HEK293 (cell line): ENCODE measurements around the gene FUT1.

Experiments
- EGR2 ChIP-seq: fragments of 450-650 bp; formaldehyde crosslinking; IDR thresholded peaks from 2 replicates; pipeline ENCODE4 v1.5.1; 2016; ENCODE audit warnings: low read depth, missing biosample characterization, missing genetic modification characterization
- GLI4 ChIP-seq: fragments of 450-650 bp; formaldehyde crosslinking; IDR thresholded peaks from 2 replicates; pipeline ENCODE4 v1.5.1; 2016; ENCODE audit warnings: missing biosample characterization, missing genetic modification characterization
- GLIS2 ChIP-seq: fragments of 450-650 bp; formaldehyde crosslinking; IDR thresholded peaks from 2 replicates; pipeline ENCODE4 v1.5.1; 2016; ENCODE audit warnings: missing biosample characterization, missing genetic modification characterization
- HOXC10 ChIP-seq: sonication (generic); formaldehyde crosslinking; IDR thresholded peaks from 2 replicates; pipeline ENCODE4 v1.8.1; 2023; ENCODE audit warnings: mild to moderate bottlenecking, missing genetic modification reagents
- KLF17 ChIP-seq: fragments of 450-650 bp; formaldehyde crosslinking; IDR thresholded peaks from 2 replicates; pipeline ENCODE4 v1.5.1; 2016; ENCODE audit warnings: missing biosample characterization, missing genetic modification characterization
- KLF7 ChIP-seq: fragments of 450-650 bp; formaldehyde crosslinking; IDR thresholded peaks from 2 replicates; pipeline ENCODE4 v1.5.1; 2016; ENCODE audit warnings: missing biosample characterization, missing genetic modification characterization, borderline replicate concordance
- KLF8 ChIP-seq: fragments of 450-650 bp; formaldehyde crosslinking; IDR thresholded peaks from 2 replicates; pipeline ENCODE4 v1.5.1; 2016; ENCODE audit warnings: missing biosample characterization, missing genetic modification characterization
- KLF9 ChIP-seq: fragments of 450-650 bp; formaldehyde crosslinking; IDR thresholded peaks from 2 replicates; pipeline ENCODE4 v1.5.1; 2016; ENCODE audit warnings: missing biosample characterization, missing genetic modification characterization, low read depth
- MEIS1 ChIP-seq: sonication (generic); formaldehyde crosslinking; IDR thresholded peaks from 2 replicates; pipeline ENCODE4 v1.8.1; 2022; ENCODE audit warnings: missing genetic modification reagents, mild to moderate bottlenecking, borderline replicate concordance
- MYNN ChIP-seq: fragments of 450-650 bp; formaldehyde crosslinking; IDR thresholded peaks from 2 replicates; pipeline ENCODE4 v1.5.1; 2016; ENCODE audit warnings: missing biosample characterization, missing genetic modification characterization, borderline replicate concordance
- RBAK ChIP-seq: fragments of 450-650 bp; formaldehyde crosslinking; IDR thresholded peaks from 2 replicates; pipeline ENCODE4 v1.5.1; 2016; ENCODE audit warnings: missing biosample characterization, missing genetic modification characterization
- SCRT1 ChIP-seq: fragments of 450-650 bp; formaldehyde crosslinking; IDR thresholded peaks from 2 replicates; pipeline ENCODE4 v1.5.1; 2016; ENCODE audit warnings: missing biosample characterization, missing genetic modification characterization, borderline replicate concordance
- SP2 ChIP-seq: fragments of 450-650 bp; formaldehyde crosslinking; IDR thresholded peaks from 2 replicates; pipeline ENCODE4 v1.5.1; 2016; ENCODE audit warnings: missing biosample characterization, missing genetic modification characterization
- SP3 ChIP-seq: fragments of 450-650 bp; formaldehyde crosslinking; IDR thresholded peaks from 2 replicates; pipeline ENCODE4 v1.5.1; 2016; ENCODE audit warnings: missing biosample characterization, missing genetic modification characterization
- TCF7L2 ChIP-seq: IDR thresholded peaks from 2 replicates; pipeline ENCODE4 v1.6.1; 2011; ENCODE audit warnings: low read depth, mild to moderate bottlenecking, inconsistent platforms, low read length, moderate library complexity, borderline replicate concordance
- ZBTB1 ChIP-seq: fragments of 450-650 bp; formaldehyde crosslinking; IDR thresholded peaks from 2 replicates; pipeline ENCODE4 v1.5.1; 2016; ENCODE audit warnings: missing biosample characterization, missing genetic modification characterization
- ZBTB20 ChIP-seq: fragments of 450-650 bp; formaldehyde crosslinking; IDR thresholded peaks from 2 replicates; pipeline ENCODE4 v1.5.1; 2016; ENCODE audit warnings: missing biosample characterization, missing genetic modification characterization
- ZFHX2 ChIP-seq: fragments of 450-650 bp; formaldehyde crosslinking; conservative IDR thresholded peaks from 2 replicates; pipeline ENCODE4 v1.5.1; 2016; ENCODE audit warnings: missing biosample characterization, missing genetic modification characterization
- ZFP3 ChIP-seq: fragments of 450-650 bp; formaldehyde crosslinking; IDR thresholded peaks from 2 replicates; pipeline ENCODE4 v1.5.1; 2016; ENCODE audit warnings: low read depth, missing biosample characterization, missing genetic modification characterization
- ZNF10 ChIP-seq: fragments of 450-650 bp; formaldehyde crosslinking; IDR thresholded peaks from 2 replicates; pipeline ENCODE4 v1.5.1; 2017; ENCODE audit warnings: missing biosample characterization, missing genetic modification characterization
- ZNF157 ChIP-seq: fragments of 450-650 bp; formaldehyde crosslinking; IDR thresholded peaks from 2 replicates; pipeline ENCODE4 v1.5.1; 2016; ENCODE audit warnings: missing biosample characterization, missing genetic modification characterization
- ZNF23 ChIP-seq: fragments of 450-650 bp; formaldehyde crosslinking; IDR thresholded peaks from 2 replicates; pipeline ENCODE4 v1.5.1; 2016; ENCODE audit warnings: missing biosample characterization, missing genetic modification characterization, borderline replicate concordance
- ZNF239 ChIP-seq: fragments of 450-650 bp; formaldehyde crosslinking; IDR thresholded peaks from 2 replicates; pipeline ENCODE4 v1.5.1; 2016; ENCODE audit warnings: missing biosample characterization, missing genetic modification characterization
- ZNF274 ChIP-seq, 2 experiments: fragments of 200-500 bp in 1 of 2; fragments of 450-650 bp in 1 of 2; sonication (Bioruptor generic) in 1 of 2; formaldehyde crosslinking in 1 of 2; IDR thresholded peaks; 2 replicates each; pipeline versions ENCODE4 v1.5.1 to v1.6.1; 2014 to 2016; ENCODE audit warnings: borderline replicate concordance in 1 of 2, inconsistent platforms in 1 of 2, low read length in 1 of 2, missing biosample characterization in 1 of 2, missing genetic modification characterization in 1 of 2
- ZNF335 ChIP-seq: fragments of 450-650 bp; formaldehyde crosslinking; conservative IDR thresholded peaks from 2 replicates; pipeline ENCODE4 v1.5.1; 2016; ENCODE audit warnings: missing biosample characterization, missing genetic modification characterization
- ZNF350 ChIP-seq: fragments of 450-650 bp; formaldehyde crosslinking; IDR thresholded peaks from 2 replicates; pipeline ENCODE4 v1.5.0; 2017; ENCODE audit warnings: missing biosample characterization, mild to moderate bottlenecking, missing genetic modification characterization
- ZNF366 ChIP-seq: fragments of 450-650 bp; formaldehyde crosslinking; conservative IDR thresholded peaks from 2 replicates; pipeline ENCODE4 v1.5.1; 2016; ENCODE audit warnings: missing biosample characterization, missing genetic modification characterization
- ZNF416 ChIP-seq: fragments of 450-650 bp; formaldehyde crosslinking; IDR thresholded peaks from 2 replicates; pipeline ENCODE4 v1.5.1; 2016; ENCODE audit warnings: missing biosample characterization, missing genetic modification characterization
- ZNF426 ChIP-seq: fragments of 450-650 bp; formaldehyde crosslinking; IDR thresholded peaks from 2 replicates; pipeline ENCODE4 v1.5.1; 2017; ENCODE audit warnings: missing biosample characterization, missing genetic modification characterization, mild to moderate bottlenecking, inconsistent platforms, moderate library complexity
- ZNF433 ChIP-seq: fragments of 450-650 bp; formaldehyde crosslinking; IDR thresholded peaks from 2 replicates; pipeline ENCODE4 v1.5.1; 2016; ENCODE audit warnings: missing biosample characterization, missing genetic modification characterization, low read depth
- ZNF473 ChIP-seq: fragments of 450-650 bp; formaldehyde crosslinking; IDR thresholded peaks from 2 replicates; pipeline ENCODE4 v1.5.1; 2017; ENCODE audit warnings: missing biosample characterization, missing genetic modification characterization
- ZNF510 ChIP-seq: fragments of 450-650 bp; formaldehyde crosslinking; IDR thresholded peaks from 2 replicates; pipeline ENCODE4 v1.5.1; 2018; ENCODE audit warnings: mild to moderate bottlenecking, missing genetic modification characterization, missing biosample characterization; ENCODE audit not compliant: insufficient replicate concordance
- ZNF529 ChIP-seq: fragments of 450-650 bp; formaldehyde crosslinking; IDR thresholded peaks from 2 replicates; pipeline ENCODE4 v1.5.1; 2017; ENCODE audit warnings: missing genetic modification characterization, missing biosample characterization; ENCODE audit not compliant: insufficient replicate concordance
- ZNF544 ChIP-seq: fragments of 450-650 bp; formaldehyde crosslinking; IDR thresholded peaks from 2 replicates; pipeline ENCODE4 v1.5.0; 2017; ENCODE audit warnings: missing biosample characterization, missing genetic modification characterization
- ZNF585B ChIP-seq: fragments of 450-650 bp; formaldehyde crosslinking; IDR thresholded peaks from 2 replicates; pipeline ENCODE4 v1.5.1; 2016; ENCODE audit warnings: missing biosample characterization, missing genetic modification characterization
- ZNF610 ChIP-seq: fragments of 450-650 bp; formaldehyde crosslinking; IDR thresholded peaks from 2 replicates; pipeline ENCODE4 v1.5.1; 2016; ENCODE audit warnings: missing biosample characterization, missing genetic modification characterization, borderline replicate concordance
- ZNF660 ChIP-seq: fragments of 450-650 bp; IDR thresholded peaks from 2 replicates; pipeline ENCODE4 v1.5.1; 2018; ENCODE audit warnings: missing biosample characterization, mild to moderate bottlenecking, missing genetic modification characterization
- ZNF747 ChIP-seq: fragments of 450-650 bp; formaldehyde crosslinking; IDR thresholded peaks from 2 replicates; pipeline ENCODE4 v1.5.1; 2016; ENCODE audit warnings: missing biosample characterization, missing genetic modification characterization
- ZNF830 ChIP-seq: fragments of 450-650 bp; IDR thresholded peaks from 2 replicates; pipeline ENCODE4 v1.5.0; 2018; ENCODE audit warnings: missing biosample characterization, missing genetic modification characterization, low read depth, mild to moderate bottlenecking, moderate library complexity
- TF ChIP-seq, protein P1 (sequence below): fragments of 450-650 bp; formaldehyde crosslinking; IDR thresholded peaks from 2 replicates; pipeline ENCODE4 v1.5.1; 2016; ENCODE audit warnings: missing biosample characterization, missing genetic modification characterization

FUT1 gene

GRCh38 chr19:48737360-48737998 is 15.0 kb downstream of the FUT1 start (continued):
- TF ChIP-seq ZNF23 (tag by site-specific recombination) (no peak), GLI4 (tag by site-specific recombination) (no peak), ZBTB1 (no peak), ZNF747 (tag by site-specific recombination) (no peak), ZNF510 (no peak), RBAK (tag by site-specific recombination) (no peak), ZNF433 (tag by site-specific recombination) (no peak), ZNF350 (tag by site-specific recombination) (no peak), GLIS2 (no peak), ZNF416 (no peak), ZNF10 (tag by site-specific recombination) (no peak), MYNN (no peak), KLF8 (tag by site-specific recombination) (peak; percentile 39), ZNF239 (no peak), ZNF830 (tag by site-specific recombination) (no peak), ZNF157 (no peak), ZNF529 (tag by site-specific recombination) (no peak), ZNF274 (IDR thresholded peaks at IDR 0.05; ENCODE audit: low read length) (no peak), ZNF274 (tag by site-specific recombination; IDR thresholded peaks at IDR 0.05; ENCODE audit: borderline replicate concordance) (no peak), KLF17 (no peak), ZNF473 (tag by site-specific recombination) (no peak), SCRT1 (no peak), ZNF544 (no peak), ZNF585B (tag by site-specific recombination) (no peak), ZFP3 (no peak), MEIS1 (CRISPR knock-in tag) (no peak), KLF9 (tag by site-specific recombination) (peak; percentile 54; the same call in 1 of the 2 replicates), ZBTB20 (tag by site-specific recombination) (peak; percentile 69), SP3 (tag by site-specific recombination) (no peak; the same call in 1 of the 2 replicates), EGR2 (tag by site-specific recombination) (peak; percentile 33; the same call in 1 of the 2 replicates), ZFHX2 (peak; percentile 29; the same call in 1 of the 2 replicates), ZNF335 (tag by site-specific recombination) (no peak), ZNF660 (tag by site-specific recombination) (no peak), KLF7 (no peak), SP2 (peak; percentile 53), TCF7L2 (no peak), ZNF610 (no peak), HOXC10 (CRISPR knock-in tag) (no peak), ZNF426 (tag by site-specific recombination) (no peak), ZNF366 (tag by site-specific recombination) (no peak)
- TF ChIP-seq, protein P1, sequence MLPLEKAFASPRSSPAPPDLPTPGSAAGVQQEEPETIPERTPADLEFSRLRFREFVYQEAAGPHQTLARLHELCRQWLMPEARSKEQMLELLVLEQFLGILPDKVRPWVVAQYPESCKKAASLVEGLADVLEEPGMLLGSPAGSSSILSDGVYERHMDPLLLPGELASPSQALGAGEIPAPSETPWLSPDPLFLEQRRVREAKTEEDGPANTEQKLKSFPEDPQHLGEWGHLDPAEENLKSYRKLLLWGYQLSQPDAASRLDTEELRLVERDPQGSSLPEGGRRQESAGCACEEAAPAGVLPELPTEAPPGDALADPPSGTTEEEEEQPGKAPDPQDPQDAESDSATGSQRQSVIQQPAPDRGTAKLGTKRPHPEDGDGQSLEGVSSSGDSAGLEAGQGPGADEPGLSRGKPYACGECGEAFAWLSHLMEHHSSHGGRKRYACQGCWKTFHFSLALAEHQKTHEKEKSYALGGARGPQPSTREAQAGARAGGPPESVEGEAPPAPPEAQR (tag by site-specific recombination), result no peak
